AG04450 (cell line): Measurements from ENCODE around the gene SDSL. TPM values are rescaled to one million over a fixed set of nuclear protein-coding genes. Genes with fewer than 3 reads are reported as not detected.

ENCODE experiments used
- CTCF ChIA-PET: fragments of 300-600, 350-600 bp; formaldehyde crosslinking; extraction: SDS; loops from one replicate; lab custom pipeline; 2022; ENCODE audit warnings: antibody characterized with exemption, inconsistent platforms; lab: Charles Lee
- POLR2A ChIA-PET: fragments of 350-600 bp; formaldehyde crosslinking; extraction: SDS; loops from one replicate; lab custom pipeline; 2021; ENCODE audit warnings: antibody characterized with exemption, inconsistent platforms; lab: Yijun Ruan, JAX
- DNase-seq: peaks from one replicate; pipeline ENCODE4 v3.0.0-alpha.2; 2011; ENCODE audit warnings: low read depth, low spot score
- H3K27ac ChIP-seq: one replicate; pipeline ENCODE4 v1.5.1; 2012; ENCODE audit warnings: low read depth, low read length, control low read depth
- H3K27me3 ChIP-seq: one replicate; pipeline ENCODE4 v1.6.0; 2012; ENCODE audit warnings: low read length; ENCODE audit not compliant: control insufficient read depth, insufficient read depth
- H3K4me3 ChIP-seq: 2 replicates; pipeline ENCODE4 v1.5.1; 2011; ENCODE audit warnings: mild to moderate bottlenecking, low read depth, low read length, control low read depth
- H3K9me3 ChIP-seq: 2 replicates; pipeline ENCODE4 v1.5.1; 2012; ENCODE audit warnings: low read length; ENCODE audit not compliant: control insufficient read depth, insufficient read depth
- CTCF ChIP-seq: IDR thresholded peaks from 2 replicates; pipeline ENCODE4 v1.5.1; 2011; ENCODE audit warnings: low read depth, low read length, control low read depth, inconsistent platforms
- polyA plus RNA-seq: library from polyadenylated mRNA; depleted of rRNA; stranded (reverse); fragments of >200 nt; gene quantifications from 2 replicates; pipeline ENCODE4 v1.2.3, GENCODE V29; 2011

Gene SDSL
- polyA plus RNA-seq, 1 experiment = 10.0 TPM

- H3K4me3 ChIP-seq = no peak overlapping the region
- H3K27ac ChIP-seq = no peak overlapping the region
- peaks cover 92% of the 10 kb centered on the region for H3K27me3 ChIP-seq
- ChIA-PET CTCF (interaction anchor here (1.5 to 2.1 kb wide), 2 partner anchors 12 to 438 kb away, joined by 3 to 10 read pairs; no protein-coding TSS in a partner anchor), POLR2A (interaction anchor here (0.5 kb wide), 1 partner anchor 415 kb away, joined by 5 read pairs; no protein-coding TSS in a partner anchor)
- no peak for DNase-seq
- TF ChIP-seq CTCF = no peak
- no peaks in the 10 kb centered on the region; the same call in 1 of the 2 replicates for H3K9me3 ChIP-seq
Observed at GRCh38 chr12:113473942-113474341, 51.8 kb downstream of the SDSL start.

GRCh38 chr12:113474635-113475436, 52.7 kb downstream of the SDSL start:
- H3K4me3 ChIP-seq = no peak overlapping the region
- H3K9me3 ChIP-seq = peaks cover 3% of the 10 kb centered on the region; the same call in 1 of the 2 replicates
- no peak for TF ChIP-seq CTCF
- no peak for DNase-seq
- no peak overlapping the region for H3K27ac ChIP-seq
- H3K27me3 ChIP-seq = peaks cover 93% of the 10 kb centered on the region
- CTCF ChIA-PET = no interaction called here
- POLR2A ChIA-PET = no interaction called here

- Histone ChIP-seq H3K4me3 (no peak overlapping the region), H3K9me3 (peaks cover 4% of the 10 kb centered on the region; the same call in 1 of the 2 replicates), H3K27ac (no peak overlapping the region), H3K27me3 (peaks cover 89% of the 10 kb centered on the region)
- no peak for TF ChIP-seq CTCF
- POLR2A ChIA-PET = no interaction called here
- no peak for DNase-seq
- CTCF ChIA-PET = no interaction called here
Observed at GRCh38 chr12:113475451-113476175, 53.4 kb downstream of the SDSL start.

GRCh38 chr12:113476176-113476986, 54.2 kb downstream of the SDSL start:
- ChIA-PET POLR2A (no interaction called here), CTCF (no interaction called here)
- H3K27me3 ChIP-seq = peaks cover 81% of the 10 kb centered on the region
- no peak overlapping the region for H3K4me3 ChIP-seq
- DNase-seq = no peak
- no peak overlapping the region for H3K27ac ChIP-seq
- H3K9me3 ChIP-seq = peaks cover 4% of the 10 kb centered on the region; the same call in 1 of the 2 replicates
- TF ChIP-seq CTCF = no peak
